Natural killer cell (primary cell): ENCODE data around the gene VPS11. TPM values are rescaled to one million over a fixed set of nuclear protein-coding genes. Genes with fewer than 3 reads are reported as not detected.

Source experiments
- ATAC-seq, 3 donors: fragments of 150-1000 bp in 2 of 3; fragments of 200-7000 bp in 1 of 3; cut with Tn5 transposase; 1 replicate in 1 of 3; 2 replicates in 2 of 3; pipeline ENCODE4 v1.10.0; 2021; ENCODE audit warnings: mild to moderate bottlenecking in 2 of 3, moderate library complexity in 2 of 3
- DNase-seq, 2 donors: peaks; one replicate each; pipeline versions ENCODE4 v3.0.0 to v3.0.0-alpha.2; 2013 to 2021; ENCODE audit warnings: mixed read lengths in 1 of 2
- H3K27ac ChIP-seq: one replicate; pipeline ENCODE4 v1.5.1; 2013; ENCODE audit warnings: mild to moderate bottlenecking, low read length
- H3K27me3 ChIP-seq: one replicate; pipeline ENCODE4 v1.6.1; 2013; ENCODE audit warnings: low read length; ENCODE audit not compliant: control insufficient read depth, insufficient read depth
- H3K36me3 ChIP-seq: one replicate; pipeline ENCODE4 v1.6.1; 2013; ENCODE audit warnings: low read length; ENCODE audit not compliant: control insufficient read depth, insufficient read depth
- H3K4me1 ChIP-seq: one replicate; pipeline ENCODE4 v1.6.1; 2013; ENCODE audit warnings: low read length; ENCODE audit not compliant: control insufficient read depth, insufficient read depth
- H3K4me3 ChIP-seq: one replicate; pipeline ENCODE4 v1.5.1; 2013; ENCODE audit warnings: low read length
- H3K9me3 ChIP-seq: one replicate; pipeline ENCODE4 v1.6.1; 2013; ENCODE audit warnings: low read length; ENCODE audit not compliant: control insufficient read depth, insufficient read depth
- H3K27ac Mint-ChIP-seq, 2 donors: one replicate each; pipeline ENCODE4 v1.8.0; 2022; ENCODE audit warnings: mild to moderate bottlenecking in 2 of 2, mixed read lengths in 2 of 2, moderate library complexity in 1 of 2
- H3K27me3 Mint-ChIP-seq, 2 donors: one replicate each; pipeline ENCODE4 v1.8.0; 2022; ENCODE audit warnings: low read depth in 2 of 2, mixed read lengths in 2 of 2
- H3K36me3 Mint-ChIP-seq: one replicate; pipeline ENCODE4 v1.8.0; 2022; ENCODE audit warnings: mixed read lengths
- H3K4me1 Mint-ChIP-seq, 2 donors: one replicate each; pipeline ENCODE4 v1.8.0; 2022; ENCODE audit warnings: mixed read lengths in 2 of 2
- H3K4me3 Mint-ChIP-seq: one replicate; pipeline ENCODE4 v1.8.0; 2022; ENCODE audit warnings: mild to moderate bottlenecking, moderate library complexity, mixed read lengths
- H3K9me3 Mint-ChIP-seq, 2 donors: one replicate each; pipeline ENCODE4 v1.8.0; 2022; ENCODE audit warnings: mixed read lengths in 2 of 2
- WGBS: methylation state at CpG from one replicate; pipeline ENCODE4 v1.1.7; 2013; ENCODE audit warnings: missing lambda C conversion rate; ENCODE audit not compliant: insufficient coverage; 5-methylcytosine and 5-hydroxymethylcytosine counted together
- intact Hi-C: fragments of 100-400 bp; cut with micrococcal nuclease; formaldehyde crosslinking; loops from one replicate; pipeline ENCODE4 v1.14.2; 2022
- total RNA-seq, 4 donors: library from RNA; stranded (reverse); fragments of 120-200 nt in 1 of 4; gene quantifications; one replicate each; pipeline versions ENCODE4 v1.2.3 to v1.2.4, GENCODE V29; 2013 to 2022
- TF ChIP-seq, protein P1 (sequence below): fragments of 200-600 bp; IDR thresholded peaks from one replicate; pipeline ENCODE4 v1.8.0; 2022; ENCODE audit warnings: antibody characterized with exemption

VPS11 gene
- total RNA-seq, 3 donors from 2014 or later (not counting 1 experiment from before 2014, with no cell fraction given) = 91.4 to 101 (median 91.7) TPM

DNA sequence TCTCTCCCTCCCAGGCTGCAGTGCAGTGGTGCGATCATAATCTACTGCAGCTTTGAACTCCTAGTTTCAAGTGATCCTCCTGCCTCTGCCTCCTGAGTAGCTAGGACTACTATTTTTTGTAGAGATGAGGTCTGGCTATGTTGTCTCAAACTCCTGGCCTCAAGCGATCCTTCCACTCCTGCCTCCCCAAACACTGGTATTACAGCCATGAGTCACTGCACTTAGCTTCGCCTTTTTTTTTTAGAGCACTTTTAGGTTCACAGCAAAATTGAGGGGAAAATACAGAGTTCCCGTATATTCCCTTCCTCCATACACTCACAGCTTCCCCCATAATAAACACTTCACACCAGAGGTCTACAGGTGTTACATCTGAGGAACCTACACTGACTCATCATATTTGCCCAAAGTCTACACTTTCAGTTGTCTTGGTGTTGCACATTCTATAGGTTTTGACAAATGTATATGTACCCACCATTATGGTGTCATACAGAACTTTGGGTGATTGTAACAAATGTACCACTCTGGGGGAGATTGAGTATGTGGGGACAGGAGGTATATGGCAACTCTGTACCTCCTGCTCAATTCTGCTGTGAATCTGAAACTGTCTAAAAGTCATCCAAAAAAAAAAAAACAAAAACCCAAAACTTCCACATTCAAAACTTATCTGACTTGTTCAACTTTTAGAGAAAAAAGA, 25.6 kb upstream of the VPS11 start:
- no peak overlapping the region for H3K4me3 ChIP-seq
- H3K27ac ChIP-seq = no peak overlapping the region
- Mint-ChIP-seq H3K27me3 (peaks cover 0 to 4% of the 10 kb centered on the region in 2 donors), H3K9me3 (no peaks in the 10 kb centered on the region), H3K36me3 (no peaks in the 10 kb centered on the region), H3K4me3 (no peak overlapping the region), H3K27ac (no peak overlapping the region), H3K4me1 (no peaks in the 10 kb centered on the region)
- no peaks in the 10 kb centered on the region for H3K27me3 ChIP-seq
- no peaks in the 10 kb centered on the region for H3K9me3 ChIP-seq
- no peaks in the 10 kb centered on the region for H3K4me1 ChIP-seq
- intact Hi-C loops = no loop called here
- ATAC-seq = no peak
- TF ChIP-seq, protein P1, sequence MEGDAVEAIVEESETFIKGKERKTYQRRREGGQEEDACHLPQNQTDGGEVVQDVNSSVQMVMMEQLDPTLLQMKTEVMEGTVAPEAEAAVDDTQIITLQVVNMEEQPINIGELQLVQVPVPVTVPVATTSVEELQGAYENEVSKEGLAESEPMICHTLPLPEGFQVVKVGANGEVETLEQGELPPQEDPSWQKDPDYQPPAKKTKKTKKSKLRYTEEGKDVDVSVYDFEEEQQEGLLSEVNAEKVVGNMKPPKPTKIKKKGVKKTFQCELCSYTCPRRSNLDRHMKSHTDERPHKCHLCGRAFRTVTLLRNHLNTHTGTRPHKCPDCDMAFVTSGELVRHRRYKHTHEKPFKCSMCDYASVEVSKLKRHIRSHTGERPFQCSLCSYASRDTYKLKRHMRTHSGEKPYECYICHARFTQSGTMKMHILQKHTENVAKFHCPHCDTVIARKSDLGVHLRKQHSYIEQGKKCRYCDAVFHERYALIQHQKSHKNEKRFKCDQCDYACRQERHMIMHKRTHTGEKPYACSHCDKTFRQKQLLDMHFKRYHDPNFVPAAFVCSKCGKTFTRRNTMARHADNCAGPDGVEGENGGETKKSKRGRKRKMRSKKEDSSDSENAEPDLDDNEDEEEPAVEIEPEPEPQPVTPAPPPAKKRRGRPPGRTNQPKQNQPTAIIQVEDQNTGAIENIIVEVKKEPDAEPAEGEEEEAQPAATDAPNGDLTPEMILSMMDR = no peak
- 91% methylated on average over 4 of the region's 4 CpGs for WGBS
- DNase-seq = no peak
- H3K36me3 ChIP-seq = peaks cover 20% of the 10 kb centered on the region

DNA sequence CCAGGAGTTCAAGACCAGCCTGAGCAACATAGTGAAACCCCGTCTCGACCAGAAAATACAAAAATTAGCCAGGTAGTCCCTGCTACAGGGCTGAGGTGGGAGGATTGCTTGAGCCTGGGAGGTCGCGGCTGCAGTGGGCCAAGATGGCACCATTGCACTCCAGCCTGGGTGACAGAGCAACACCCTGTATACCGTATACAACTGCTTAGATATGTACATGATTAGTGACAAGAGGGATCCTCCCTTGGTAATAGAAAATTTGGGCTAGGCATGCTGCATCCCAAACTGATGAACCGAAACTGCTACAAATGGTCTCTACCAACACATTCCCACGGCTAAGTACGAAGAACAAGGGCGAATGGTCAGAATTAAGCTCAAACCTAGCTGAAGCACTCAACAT, 24.7 kb upstream of the VPS11 start:
- no peaks in the 10 kb centered on the region for H3K27me3 ChIP-seq
- no peaks in the 10 kb centered on the region for H3K4me1 Mint-ChIP-seq
- no peak for ATAC-seq
- no peak overlapping the region for H3K27ac ChIP-seq
- H3K36me3 Mint-ChIP-seq = peaks cover 6% of the 10 kb centered on the region
- H3K9me3 Mint-ChIP-seq = no peaks in the 10 kb centered on the region
- peaks cover 0 to 4% of the 10 kb centered on the region in 2 donors for H3K27me3 Mint-ChIP-seq
- H3K9me3 ChIP-seq = no peaks in the 10 kb centered on the region
- H3K27ac Mint-ChIP-seq = no peak overlapping the region
- no peaks in the 10 kb centered on the region for H3K4me1 ChIP-seq
- H3K36me3 ChIP-seq = peaks cover 29% of the 10 kb centered on the region
- intact Hi-C loops = no loop called here
- H3K4me3 Mint-ChIP-seq = no peak overlapping the region
- no peak for DNase-seq
- TF ChIP-seq, protein P1 = no peak
- 88% methylated on average over 9 of the region's 9 CpGs for WGBS
- no peak overlapping the region for H3K4me3 ChIP-seq

DNA sequence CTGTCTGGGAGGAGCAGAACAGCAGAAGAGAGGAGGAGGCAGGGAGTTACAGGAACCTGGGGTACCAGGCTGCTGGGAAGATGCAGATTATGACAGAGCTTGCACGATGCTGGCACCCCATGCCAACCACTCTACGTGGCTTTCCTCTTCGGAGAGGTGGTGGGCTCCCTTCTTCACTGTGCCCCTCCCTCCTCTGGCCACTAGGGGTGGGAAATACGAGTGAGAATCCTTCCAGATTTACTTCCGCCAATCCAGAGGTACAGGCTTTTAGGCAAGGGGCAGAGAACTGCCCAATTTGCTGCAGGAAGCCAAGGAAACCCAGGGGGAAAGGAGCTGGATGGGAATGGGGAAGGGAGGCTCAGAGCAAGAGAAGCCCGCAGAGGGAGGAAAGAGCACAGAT, 22.9 kb upstream of the VPS11 start:
- H3K4me1 Mint-ChIP-seq = peaks cover 2 to 3% of the 10 kb centered on the region in 2 donors
- Histone ChIP-seq H3K4me3 (no peak overlapping the region), H3K36me3 (peaks cover 47% of the 10 kb centered on the region), H3K27me3 (no peaks in the 10 kb centered on the region), H3K9me3 (no peaks in the 10 kb centered on the region), H3K4me1 (no peaks in the 10 kb centered on the region), H3K27ac (no peak overlapping the region)
- no peaks in the 10 kb centered on the region for H3K27me3 Mint-ChIP-seq
- ATAC-seq (peak in 1 of 3 donors; percentile 19), DNase-seq (no peak)
- intact Hi-C loops = no loop called here
- no peak overlapping the region for H3K4me3 Mint-ChIP-seq
- peak overlapping the region in 1 of 2 donors; percentile 51 for H3K27ac Mint-ChIP-seq
- H3K9me3 Mint-ChIP-seq = no peaks in the 10 kb centered on the region
- H3K36me3 Mint-ChIP-seq = peaks cover 17% of the 10 kb centered on the region
- WGBS = 100% methylated on average over 6 of the region's 6 CpGs
- TF ChIP-seq, protein P1 = no peak

DNA sequence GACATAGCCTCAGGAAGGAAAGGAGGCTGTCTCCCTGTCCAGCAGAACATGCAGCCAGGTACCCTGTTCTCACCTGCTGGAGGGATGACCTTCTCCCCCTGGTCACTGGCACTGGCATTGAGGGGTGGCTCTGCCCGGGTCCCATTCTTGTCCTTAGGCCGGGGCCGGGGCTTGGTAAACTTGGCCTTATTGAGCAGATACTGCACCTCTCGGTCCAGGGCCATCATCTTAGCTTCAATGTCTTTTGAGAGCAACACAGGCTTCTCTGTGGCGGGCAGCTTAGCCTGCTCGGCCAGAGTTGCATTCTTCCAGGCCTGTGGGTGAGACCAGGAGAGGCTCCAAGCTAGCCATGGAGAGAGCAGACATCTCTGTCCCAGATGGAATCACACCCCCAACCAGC, 21.1 kb upstream of the VPS11 start:
- Mint-ChIP-seq H3K4me1 (peaks cover 4 to 6% of the 10 kb centered on the region in 2 donors), H3K36me3 (peaks cover 22% of the 10 kb centered on the region), H3K27ac (no peak overlapping the region), H3K4me3 (no peak overlapping the region), H3K27me3 (no peaks in the 10 kb centered on the region), H3K9me3 (no peaks in the 10 kb centered on the region)
- WGBS = 99% methylated on average over 6 of the region's 6 CpGs
- no peak for DNase-seq
- TF ChIP-seq, protein P1 = no peak
- Histone ChIP-seq H3K4me1 (no peaks in the 10 kb centered on the region), H3K27ac (no peak overlapping the region), H3K9me3 (no peaks in the 10 kb centered on the region), H3K36me3 (peaks cover 61% of the 10 kb centered on the region), H3K27me3 (no peaks in the 10 kb centered on the region), H3K4me3 (no peak overlapping the region)
- intact Hi-C loops = no loop called here
- no peak for ATAC-seq
